ENCODE measurements around the gene SORCS2. TPM values are rescaled to one million over a fixed set of nuclear protein-coding genes. Genes with fewer than 3 reads are reported as not detected.

The SORCS2 gene
- total and polyA plus RNA-seq, 2 of the 8 experiments (the other 6 are each of a cell fraction or from before 2014, with no cell fraction given): 0.36 to 1.8 TPM

DNA sequence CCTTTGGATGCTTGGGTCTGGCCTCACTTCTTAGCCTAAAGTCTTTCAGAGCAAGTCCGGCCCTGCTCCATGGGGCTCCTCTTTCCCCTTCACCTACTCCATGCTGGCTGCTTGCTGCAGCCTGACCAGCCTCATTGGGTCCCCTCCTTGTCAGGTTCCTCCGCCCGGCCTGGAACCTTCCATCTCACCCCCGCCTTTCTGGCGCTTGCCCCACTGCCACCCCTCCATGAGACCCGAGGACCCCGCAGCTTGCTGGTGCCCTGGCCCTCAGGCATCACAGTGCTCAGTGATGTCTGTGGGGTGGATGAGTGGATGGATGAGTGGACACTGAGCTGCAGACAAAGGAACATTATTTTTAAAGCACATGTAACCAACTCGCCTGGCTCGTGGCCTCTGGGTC, 24.7 kb downstream of the SORCS2 start (continued):
- no peak for TF ChIP-seq PHF8 (conservative IDR thresholded peaks at IDR 0.05; ENCODE audit: low read depth, low read length)
